H1 (cell line): ENCODE results near the gene CLDND1. TPM values are rescaled to one million over a fixed set of nuclear protein-coding genes. Genes with fewer than 3 reads are reported as not detected.

Experiments
- CTCF ChIA-PET: fragments of 300-600 bp; sonication (Branson Sonifier 250); formaldehyde crosslinking; loops from one replicate; lab custom pipeline; 2021; ENCODE audit not compliant: partially characterized antibody; lab: Charles Lee
- POLR2A ChIA-PET: fragments of 300-600 bp; sonication (Branson Sonifier 250); formaldehyde crosslinking; loops from one replicate; lab custom pipeline; 2021; ENCODE audit warnings: inconsistent platforms; ENCODE audit not compliant: partially characterized antibody; lab: Charles Lee
- DNase-seq, 2 experiments: peaks; one replicate each; pipeline versions ENCODE4 v3.0.0 to v3.0.0-alpha.2; 2010 to 2022; ENCODE audit warnings: low spot score in 2 of 2, low read depth in 1 of 2, mixed read lengths in 1 of 2
- FAIRE-seq: peaks from 2 replicates; lab custom pipeline; 2011; peaks lifted over from hg19 to GRCh38; lab: Jason Lieb, UNC
- H2AFZ ChIP-seq: 2 replicates; pipeline ENCODE4 v1.8.1; 2012; ENCODE audit warnings: low read length, inconsistent platforms
- H2AK5ac ChIP-seq: 2 replicates; pipeline ENCODE4 v1.6.1; 2013; ENCODE audit warnings: low read depth, low read length
- H2BK120ac ChIP-seq: replicated peaks from 2 replicates; pipeline ENCODE3; 2013; ENCODE audit warnings: low read depth, low read length, inconsistent platforms
- H2BK12ac ChIP-seq: 2 replicates; pipeline ENCODE4 v1.6.1; 2013; ENCODE audit warnings: low read depth, low read length
- H2BK15ac ChIP-seq: 2 replicates; pipeline ENCODE4 v1.6.1; 2013; ENCODE audit warnings: low read length
- H2BK20ac ChIP-seq: 2 replicates; pipeline ENCODE4 v1.6.1; 2013; ENCODE audit warnings: low read length
- H2BK5ac ChIP-seq: 2 replicates; pipeline ENCODE4 v1.6.1; 2013; ENCODE audit warnings: low read depth, low read length
- H3K14ac ChIP-seq: 2 replicates; pipeline ENCODE4 v1.6.1; 2013; ENCODE audit warnings: inconsistent platforms; ENCODE audit not compliant: insufficient read length
- H3K18ac ChIP-seq: 2 replicates; pipeline ENCODE4 v1.6.1; 2013; ENCODE audit warnings: low read length; ENCODE audit errors: extremely low read depth
- H3K23ac ChIP-seq: 2 replicates; pipeline ENCODE4 v1.6.1; 2013; ENCODE audit warnings: inconsistent platforms; ENCODE audit not compliant: insufficient read length
- H3K23me2 ChIP-seq: 2 replicates; pipeline ENCODE4 v1.6.1; 2013; ENCODE audit warnings: low read depth, low read length
- H3K27ac ChIP-seq: 2 replicates; pipeline ENCODE4 v1.6.1; 2011; ENCODE audit warnings: low read depth, low read length, inconsistent platforms
- H3K27me3 ChIP-seq, 4 experiments: replicated peaks in 1 of 4; 1 replicate in 1 of 4; 2 replicates in 3 of 4; pipeline versions ENCODE4 v1.6.1 to v1.8.1; 2011 to 2013; ENCODE audit warnings: low read length in 3 of 4, mild to moderate bottlenecking in 3 of 4, inconsistent platforms in 2 of 4, mixed read lengths in 2 of 4, moderate library complexity in 1 of 4; ENCODE audit not compliant: control insufficient read depth in 3 of 4, insufficient read depth in 3 of 4; ENCODE audit errors: extremely low read depth in 1 of 4
- H3K36me3 ChIP-seq, 4 experiments: 2 replicates each; pipeline versions ENCODE4 v1.6.1 to v1.8.1; 2011 to 2013; ENCODE audit warnings: mild to moderate bottlenecking in 4 of 4, low read length in 3 of 4, moderate library complexity in 2 of 4, control low read depth in 1 of 4, inconsistent platforms in 1 of 4; ENCODE audit not compliant: insufficient read depth in 4 of 4, control insufficient read depth in 2 of 4
- H3K4ac ChIP-seq: replicated peaks from 2 replicates; pipeline ENCODE3; 2013; ENCODE audit warnings: low read length, low read depth, mixed read lengths, inconsistent platforms; ENCODE audit not compliant: insufficient read length
- H3K4me1 ChIP-seq, 4 experiments: replicated peaks in 1 of 4; 1 replicate in 1 of 4; 2 replicates in 3 of 4; pipeline versions ENCODE4 v1.6.1 to v1.8.1; 2011 to 2013; ENCODE audit warnings: low read length in 3 of 4, inconsistent platforms in 2 of 4, mixed read lengths in 1 of 4; ENCODE audit not compliant: insufficient read depth in 4 of 4, control insufficient read depth in 3 of 4
- H3K4me2 ChIP-seq, 2 experiments: 2 replicates each; pipeline versions ENCODE4 v1.6.1 to v1.8.1; 2011 to 2013; ENCODE audit warnings: low read depth in 2 of 2, low read length in 2 of 2, control low read depth in 1 of 2, inconsistent platforms in 1 of 2, mild to moderate bottlenecking in 1 of 2; ENCODE audit not compliant: insufficient read depth in 1 of 2
- H3K4me3 ChIP-seq, 4 experiments: fragments of 200-600, 300-600 bp in 1 of 4; sonication (generic), shearing (Covaris generic), sonication (Bioruptor Twin) in 1 of 4; 2 replicates each; pipeline versions ENCODE4 v1.5.1 to v1.8.1; 2011 to 2016; ENCODE audit warnings: low read length in 4 of 4, low read depth in 3 of 4, control low read depth in 2 of 4, inconsistent platforms in 2 of 4, mild to moderate bottlenecking in 2 of 4, mixed read lengths in 1 of 4, moderate library complexity in 1 of 4; ENCODE audit not compliant: insufficient read depth in 2 of 4; ENCODE audit errors: extremely low read depth in 1 of 4
- H3K56ac ChIP-seq: replicated peaks from 2 replicates; pipeline ENCODE3; 2013; ENCODE audit warnings: low read depth, mild to moderate bottlenecking, mixed read lengths, low read length, inconsistent platforms; ENCODE audit not compliant: insufficient read length
- H3K79me1 ChIP-seq: 2 replicates; pipeline ENCODE4 v1.6.1; 2013; ENCODE audit warnings: low read depth, low read length, control low read depth
- H3K79me2 ChIP-seq, 2 experiments: 2 replicates each; pipeline versions ENCODE4 v1.6.1 to v1.8.1; 2012 to 2013; ENCODE audit warnings: low read length in 2 of 2, mild to moderate bottlenecking in 2 of 2, inconsistent platforms in 1 of 2; ENCODE audit not compliant: insufficient read depth in 2 of 2, control insufficient read depth in 1 of 2
- H3K9ac ChIP-seq, 4 experiments: replicated peaks in 1 of 4; 1 replicate in 1 of 4; 2 replicates in 3 of 4; pipeline versions ENCODE4 v1.6.1 to v1.8.1; 2011 to 2013; ENCODE audit warnings: low read depth in 3 of 4, low read length in 3 of 4, control low read depth in 2 of 4, mild to moderate bottlenecking in 2 of 4, moderate library complexity in 2 of 4, inconsistent platforms in 1 of 4; ENCODE audit errors: extremely low read depth in 1 of 4
- H3K9me3 ChIP-seq, 2 experiments: 2 replicates each; pipeline versions ENCODE4 v1.6.1 to v1.8.1; 2012 to 2013; ENCODE audit warnings: mild to moderate bottlenecking in 2 of 2, moderate library complexity in 2 of 2, control low read depth in 1 of 2, inconsistent platforms in 1 of 2, low read depth in 1 of 2, low read length in 1 of 2, mixed read lengths in 1 of 2; ENCODE audit not compliant: insufficient read depth in 2 of 2
- H4K20me1 ChIP-seq, 2 experiments: replicated peaks in 1 of 2; 2 replicates each; pipeline versions ENCODE3 to v1.8.1; 2011 to 2013; ENCODE audit warnings: inconsistent platforms in 2 of 2, low read length in 2 of 2, mild to moderate bottlenecking in 1 of 2; ENCODE audit not compliant: insufficient read depth in 2 of 2, control insufficient read depth in 1 of 2
- H4K5ac ChIP-seq: 2 replicates; pipeline ENCODE4 v1.6.1; 2013; ENCODE audit warnings: low read length, low read depth, mixed read lengths, inconsistent platforms; ENCODE audit not compliant: insufficient read length
- H4K8ac ChIP-seq: 2 replicates; pipeline ENCODE4 v1.8.0; 2013; ENCODE audit warnings: mild to moderate bottlenecking, moderate library complexity, low read length, inconsistent platforms; ENCODE audit not compliant: insufficient read depth; ENCODE audit errors: extremely low read depth
- H4K91ac ChIP-seq: replicated peaks from 2 replicates; pipeline ENCODE3; 2013; ENCODE audit warnings: low read length, mixed read lengths, inconsistent platforms; ENCODE audit not compliant: insufficient read length
- ATF2 ChIP-seq: IDR thresholded peaks from 2 replicates; pipeline ENCODE4 v1.6.1; 2012; ENCODE audit warnings: low read length, inconsistent platforms
- CBX8 ChIP-seq: fragments of 300-800, 300-1000 bp; sonication (generic); IDR thresholded peaks from 2 replicates; pipeline ENCODE4 v1.7.1; 2016; ENCODE audit warnings: low read depth, low read length, borderline replicate concordance
- CHD2 ChIP-seq: IDR thresholded peaks from 2 replicates; pipeline ENCODE4 v1.6.1; 2012; ENCODE audit warnings: low read length, improper control_type of control experiment
- FOSL1 ChIP-seq: IDR thresholded peaks from 2 replicates; pipeline ENCODE4 v1.6.1; 2011; ENCODE audit warnings: mild to moderate bottlenecking, low read depth, low read length, moderate library complexity; ENCODE audit not compliant: insufficient read depth
- GTF2F1 ChIP-seq: IDR thresholded peaks from 2 replicates; pipeline ENCODE4 v1.6.1; 2012; ENCODE audit warnings: low read depth, low read length, improper control_type of control experiment, borderline replicate concordance
- HDAC2 ChIP-seq, 2 experiments: fragments of 300-600 bp in 1 of 2; sonication (generic) in 1 of 2; IDR thresholded peaks; 2 replicates each; pipeline ENCODE4 v1.6.1; 2011 to 2012; ENCODE audit warnings: low read depth in 2 of 2, low read length in 2 of 2, mild to moderate bottlenecking in 2 of 2, moderate library complexity in 2 of 2, borderline replicate concordance in 1 of 2, inconsistent platforms in 1 of 2
- HDAC6 ChIP-seq: IDR thresholded peaks from one replicate; pipeline ENCODE4 v1.7.1; 2012; ENCODE audit warnings: low read depth, mild to moderate bottlenecking, inconsistent platforms, low read length, moderate library complexity
- NANOG ChIP-seq: IDR thresholded peaks from 2 replicates; pipeline ENCODE4 v1.6.1; 2011; ENCODE audit warnings: low read length, low read depth, mild to moderate bottlenecking, inconsistent platforms; ENCODE audit not compliant: insufficient read depth, poor library complexity, severe bottlenecking
- POU5F1 ChIP-seq: IDR thresholded peaks from 2 replicates; pipeline ENCODE4 v1.6.1; 2011; ENCODE audit warnings: low read depth, mild to moderate bottlenecking, low read length, moderate library complexity
- RNF2 ChIP-seq: fragments of 200-900, 300-1000 bp; sonication (generic); IDR thresholded peaks from 2 replicates; pipeline ENCODE4 v1.7.1; 2016; ENCODE audit warnings: borderline replicate concordance, low read depth, mild to moderate bottlenecking, antibody characterized with exemption, low read length; ENCODE audit not compliant: poor library complexity, severe bottlenecking; ENCODE audit errors: missing control alignments
- SIRT6 ChIP-seq: IDR thresholded peaks from one replicate; pipeline ENCODE4 v1.7.1; 2012; ENCODE audit warnings: low read length, inconsistent platforms
- YY1 ChIP-seq: IDR thresholded peaks from 2 replicates; pipeline ENCODE4 v1.6.1; 2011; ENCODE audit warnings: low read depth, mild to moderate bottlenecking, low read length
- WGBS, 2 experiments: shearing (Covaris generic) in 1 of 2; methylation state at CpG; one replicate each; pipeline versions ENCODE4 v1.1.6 to v1.1.7; 2013 to 2015; ENCODE audit warnings: low lambda C conversion rate in 2 of 2, mixed read lengths in 2 of 2, inconsistent platforms in 1 of 2, low coverage in 1 of 2, missing lambda C conversion rate in 1 of 2; ENCODE audit not compliant: insufficient replicate concordance in 2 of 2, insufficient coverage in 1 of 2, insufficient read length in 1 of 2; ENCODE audit errors: extremely low coverage in 1 of 2, missing lambda C conversion rate in 1 of 2; 5-methylcytosine and 5-hydroxymethylcytosine counted together
- polyA plus RNA-seq, 7 experiments: library from polyadenylated mRNA; depleted of rRNA in 3 of 7; stranded (reverse) in 5 of 7; unstranded in 2 of 7; fragments of >200 nt in 5 of 7; fragments of 200-250 nt in 2 of 7; gene quantifications; 1 replicate in 5 of 7; 2 replicates in 1 of 7; 4 replicates in 1 of 7; pipeline versions ENCODE4 v1.2.1 to v1.2.3, GENCODE V29; 2011 to 2013; ENCODE audit warnings: missing spikeins in 2 of 7, mixed read lengths in 2 of 7
- total RNA-seq: library from RNA; stranded (reverse); fragmentation: NEBNext Ultra II Directional; extraction: Animal tissue kit (Norgen Biotek cat#: 25700); gene quantifications from 2 replicates; pipeline ENCODE4 v1.2.1, GENCODE V29; 2021

The CLDND1 gene
- total and polyA plus RNA-seq, 2 of the 8 experiments (the other 6 are each of a cell fraction or from before 2014, with no cell fraction given): 68.2 to 152 TPM

DNA sequence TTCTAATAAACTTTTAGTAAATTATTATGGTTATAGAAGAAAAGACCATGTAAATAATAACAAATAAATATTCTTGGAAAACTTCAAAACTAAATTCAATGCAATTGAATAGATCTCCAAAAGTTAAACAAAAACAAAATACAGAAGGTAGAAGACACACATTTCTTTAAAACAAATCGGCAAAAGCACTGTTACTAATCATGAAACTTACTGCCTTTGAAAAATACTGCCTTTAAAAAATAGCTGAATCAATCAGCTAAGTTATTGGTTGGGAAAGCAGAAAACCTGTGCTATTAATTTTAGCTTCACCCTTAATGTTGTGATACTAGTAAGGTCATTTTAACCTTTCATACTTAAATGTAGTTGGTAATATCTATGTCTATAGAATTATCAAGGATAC lies 12.0 kb upstream of the CLDND1 start:
- H2BK5ac ChIP-seq: no peak overlapping the region
- 83% methylated on average over 1 of the region's 1 CpG; no CpG with 5 or more reads in 1 of the 2 experiments for WGBS, 2 experiments
- no peak overlapping the region for H2BK120ac ChIP-seq
- H3K14ac ChIP-seq: no peak overlapping the region
- FAIRE-seq: no peak
- no peak overlapping the region for H2AK5ac ChIP-seq
- H3K56ac ChIP-seq: no peak overlapping the region
- DNase-seq: no peak
- no peak overlapping the region for H2BK12ac ChIP-seq
- no peaks in the 10 kb centered on the region for H4K20me1 ChIP-seq
- H3K27ac ChIP-seq: no peak overlapping the region
- no peaks in the 10 kb centered on the region for H3K23me2 ChIP-seq
- no peak overlapping the region for H2BK15ac ChIP-seq
- ChIA-PET CTCF (interaction anchor here (1.3 kb wide), 1 partner anchor 20 kb away, joined by 3 read pairs; no protein-coding TSS in a partner anchor), POLR2A (no interaction called here)
- H4K91ac ChIP-seq: no peak overlapping the region
- no peak overlapping the region for H3K4me2 ChIP-seq
- no peaks in the 10 kb centered on the region for H3K9me3 ChIP-seq
- no peaks in the 10 kb centered on the region for H3K4me1 ChIP-seq
- H2BK20ac ChIP-seq: no peak overlapping the region
- H3K27me3 ChIP-seq: peaks cover 0 to 1% (median 0%) of the 10 kb centered on the region in 4 experiments; a peak in 1 of 7 replicates
- H3K18ac ChIP-seq: no peak overlapping the region
- H3K9ac ChIP-seq: no peak overlapping the region
- no peak overlapping the region for H3K23ac ChIP-seq
- H4K8ac ChIP-seq: no peak overlapping the region
- H3K79me1 ChIP-seq: no peaks in the 10 kb centered on the region
- H3K4me3 ChIP-seq: no peak overlapping the region
- H3K79me2 ChIP-seq: no peaks in the 10 kb centered on the region
- H3K4ac ChIP-seq: no peak overlapping the region
- H4K5ac ChIP-seq: no peak overlapping the region
- no peaks in the 10 kb centered on the region for H3K36me3 ChIP-seq
- H2AFZ ChIP-seq: no peak overlapping the region
- no peak for TF ChIP-seq HDAC2 (IDR thresholded peaks at IDR 0.05; ENCODE audit: borderline replicate concordance in 1 of 2, low read depth in 2 of 2, low read length in 2 of 2)
- TF ChIP-seq NANOG: no peak
- no peak for TF ChIP-seq CHD2
- TF ChIP-seq POU5F1: no peak
- no peak for TF ChIP-seq FOSL1
- no peak for TF ChIP-seq CBX8
- no peak for TF ChIP-seq HDAC6
- no peak for TF ChIP-seq SIRT6
- no peak for TF ChIP-seq ATF2
- no peak for TF ChIP-seq RNF2
- no peak for TF ChIP-seq GTF2F1
- TF ChIP-seq YY1: no peak
